Liver (tissue), 9 donors: ENCODE measurements around the gene GPR12. TPM values are rescaled to one million over a fixed set of nuclear protein-coding genes. Genes with fewer than 3 reads are reported as not detected.

Experiments
- DNase-seq: peaks from one replicate; pipeline ENCODE4 v3.0.0-alpha.2; 2017; ENCODE audit warnings: low spot score
- H3K27ac ChIP-seq, 2 donors: one replicate each; pipeline ENCODE4 v1.7.0; 2013; ENCODE audit warnings: inconsistent platforms in 2 of 2, low read length in 2 of 2, control low read depth in 1 of 2, low read depth in 1 of 2, mild to moderate bottlenecking in 1 of 2
- H3K27me3 ChIP-seq, 4 donors: one replicate each; pipeline versions ENCODE4 v1.6.1 to v1.7.0; 2013; ENCODE audit warnings: low read length in 3 of 4, inconsistent platforms in 1 of 4, mild to moderate bottlenecking in 1 of 4, moderate library complexity in 1 of 4; ENCODE audit not compliant: control insufficient read depth in 4 of 4, insufficient read depth in 4 of 4
- H3K36me3 ChIP-seq, 4 donors: one replicate each; pipeline versions ENCODE4 v1.6.1 to v1.7.0; 2013; ENCODE audit warnings: low read length in 3 of 4, mild to moderate bottlenecking in 3 of 4, low read depth in 1 of 4, moderate library complexity in 1 of 4; ENCODE audit not compliant: control insufficient read depth in 4 of 4, insufficient read depth in 3 of 4
- H3K4me1 ChIP-seq, 4 donors: one replicate each; pipeline versions ENCODE4 v1.6.1 to v1.7.0; 2013; ENCODE audit warnings: low read length in 3 of 4, mild to moderate bottlenecking in 3 of 4, moderate library complexity in 1 of 4; ENCODE audit not compliant: control insufficient read depth in 4 of 4, insufficient read depth in 4 of 4
- H3K4me3 ChIP-seq, 3 donors: one replicate each; pipeline versions ENCODE4 v1.6.1 to v1.7.0; 2013; ENCODE audit warnings: low read length in 3 of 3, control low read depth in 1 of 3, low read depth in 1 of 3, mild to moderate bottlenecking in 1 of 3
- H3K9ac ChIP-seq, 2 donors: one replicate each; pipeline ENCODE4 v1.7.0; 2013; ENCODE audit warnings: low read length in 2 of 2, mild to moderate bottlenecking in 2 of 2, moderate library complexity in 2 of 2, control low read depth in 1 of 2, low read depth in 1 of 2
- H3K9me3 ChIP-seq, 4 donors: one replicate each; pipeline versions ENCODE4 v1.6.1 to v1.7.0; 2013; ENCODE audit warnings: low read length in 3 of 4; ENCODE audit not compliant: control insufficient read depth in 4 of 4
- EGR1 ChIP-seq, 2 donors: IDR thresholded peaks; 2 replicates each; pipeline ENCODE4 v1.6.1; 2016 to 2018; ENCODE audit warnings: antibody characterized with exemption in 2 of 2, low read depth in 2 of 2
- FOXA1 ChIP-seq: IDR thresholded peaks from 2 replicates; pipeline ENCODE4 v1.6.1; 2016; ENCODE audit warnings: antibody characterized with exemption
- FOXA2 ChIP-seq: IDR thresholded peaks from 2 replicates; pipeline ENCODE4 v1.6.1; 2016; ENCODE audit warnings: antibody characterized with exemption
- GABPA ChIP-seq, 2 donors: IDR thresholded peaks in 1 of 2; conservative IDR thresholded peaks in 1 of 2; 2 replicates each; pipeline ENCODE4 v1.6.1; 2016; ENCODE audit warnings: antibody characterized with exemption in 2 of 2, mild to moderate bottlenecking in 1 of 2, moderate library complexity in 1 of 2
- HNF4A ChIP-seq, 2 donors: conservative IDR thresholded peaks; 2 replicates each; pipeline ENCODE4 v1.6.1; 2016; ENCODE audit warnings: antibody characterized with exemption in 2 of 2, mild to moderate bottlenecking in 2 of 2
- HNF4G ChIP-seq: IDR thresholded peaks from 2 replicates; pipeline ENCODE4 v1.6.1; 2016; ENCODE audit warnings: antibody characterized with exemption
- JUND ChIP-seq, 2 donors: IDR thresholded peaks; 2 replicates each; pipeline ENCODE4 v1.6.1; 2016; ENCODE audit warnings: antibody characterized with exemption in 2 of 2
- MAX ChIP-seq: IDR thresholded peaks from 2 replicates; pipeline ENCODE4 v1.6.1; 2016; ENCODE audit warnings: antibody characterized with exemption
- NR2F2 ChIP-seq: IDR thresholded peaks from 2 replicates; pipeline ENCODE4 v1.6.1; 2016; ENCODE audit warnings: antibody characterized with exemption
- RAD21 ChIP-seq, 2 donors: IDR thresholded peaks; 2 replicates each; pipeline ENCODE4 v1.6.1; 2016; ENCODE audit warnings: antibody characterized with exemption in 2 of 2, mild to moderate bottlenecking in 2 of 2
- REST ChIP-seq: IDR thresholded peaks from 2 replicates; pipeline ENCODE4 v1.6.1; 2016; ENCODE audit warnings: antibody characterized with exemption, mild to moderate bottlenecking
- SP1 ChIP-seq: IDR thresholded peaks from 2 replicates; pipeline ENCODE4 v1.6.1; 2018; ENCODE audit warnings: antibody characterized with exemption, mild to moderate bottlenecking
- TAF1 ChIP-seq: conservative IDR thresholded peaks from 2 replicates; pipeline ENCODE4 v1.6.1; 2016; ENCODE audit warnings: antibody characterized with exemption, mild to moderate bottlenecking
- YY1 ChIP-seq: IDR thresholded peaks from 2 replicates; pipeline ENCODE4 v1.6.1; 2016; ENCODE audit warnings: antibody characterized with exemption, mild to moderate bottlenecking
- ZBTB33 ChIP-seq: IDR thresholded peaks from 2 replicates; pipeline ENCODE4 v1.6.1; 2016; ENCODE audit warnings: antibody characterized with exemption
- WGBS: extraction: QIAGEN DNeasy Blood & Tissue Kit; methylation state at CpG from one replicate; pipeline ENCODE4 v1.1.7; 2013; 5-methylcytosine and 5-hydroxymethylcytosine counted together
- polyA plus RNA-seq, 2 donors: library from polyadenylated mRNA; stranded (reverse) in 1 of 2; unstranded in 1 of 2; fragments of 200-250 nt in 1 of 2; fragments of >200 nt in 1 of 2; fragmentation: Nextera tagmentation in 1 of 2; extraction: Ambion mirVana in 1 of 2; gene quantifications; one replicate each; pipeline versions ENCODE4 v1.2.1 to v1.2.3, GENCODE V29; 2013 to 2015
- total RNA-seq, 2 donors: library from RNA; depleted of rRNA; stranded (reverse); fragments of >200 nt; gene quantifications; one replicate each; pipeline ENCODE4 v1.2.3, GENCODE V29; 2014
- donor health status: healthy.
- donor health status: healthy.
- donor health status: healthy.
- donor health status: healthy.
- donor health status: healthy.

The GPR12 gene
- total and polyA plus RNA-seq, 4 donors: not detected

- no peak for TF ChIP-seq FOXA2
Measured at GRCh38 chr13:26713341-26713740, 47.2 kb downstream of the GPR12 start (continued).

- Histone ChIP-seq H3K36me3 (no peaks in the 10 kb centered on the region), H3K9ac (no peak overlapping the region), H3K27ac (no peak overlapping the region), H3K27me3 (peaks cover 0 to 3% (median 0%) of the 10 kb centered on the region in 4 donors), H3K9me3 (no peaks in the 10 kb centered on the region), H3K4me3 (no peak overlapping the region), H3K4me1 (no peaks in the 10 kb centered on the region)
- WGBS: 54% methylated on average over 4 of the region's 4 CpGs
- TF ChIP-seq RAD21 (IDR thresholded peaks at IDR 0.05): no peak
- no peak for DNase-seq
Measured at GRCh38 chr13:26711211-26711610, 49.4 kb downstream of the GPR12 start.

GRCh38 chr13:26710166-26710565 is 50.4 kb downstream of the GPR12 start:
- H3K9ac ChIP-seq: no peak overlapping the region
- H3K4me1 ChIP-seq: no peaks in the 10 kb centered on the region
- no peak overlapping the region for H3K27ac ChIP-seq
- TF ChIP-seq FOXA2 (no peak), JUND (IDR thresholded peaks at IDR 0.05) (no peak), RAD21 (IDR thresholded peaks at IDR 0.05) (no peak), HNF4A (conservative IDR thresholded peaks at IDR 0.05) (no peak), TAF1 (no peak), YY1 (no peak), EGR1 (IDR thresholded peaks at IDR 0.05; ENCODE audit: low read depth in 2 of 2) (no peak), HNF4G (no peak)
- H3K9me3 ChIP-seq: no peaks in the 10 kb centered on the region
- peaks cover 0 to 3% (median 0%) of the 10 kb centered on the region in 4 donors for H3K27me3 ChIP-seq
- H3K36me3 ChIP-seq: no peaks in the 10 kb centered on the region
- WGBS: 59% methylated on average over 13 of the region's 13 CpGs
- DNase-seq: no peak
- H3K4me3 ChIP-seq: no peak overlapping the region

- Histone ChIP-seq H3K27ac (no peak overlapping the region), H3K36me3 (no peaks in the 10 kb centered on the region), H3K27me3 (peaks cover 0 to 3% (median 0%) of the 10 kb centered on the region in 4 donors), H3K4me3 (no peak overlapping the region), H3K9ac (no peak overlapping the region), H3K9me3 (no peaks in the 10 kb centered on the region), H3K4me1 (no peaks in the 10 kb centered on the region)
- DNase-seq: no peak
- WGBS: 85% methylated on average over 7 of the region's 7 CpGs
- TF ChIP-seq HNF4A (conservative IDR thresholded peaks at IDR 0.05): no peak
- TF ChIP-seq RAD21 (IDR thresholded peaks at IDR 0.05): no peak
- no peak for TF ChIP-seq JUND (IDR thresholded peaks at IDR 0.05)
- no peak for TF ChIP-seq YY1
- no peak for TF ChIP-seq REST
- TF ChIP-seq EGR1 (IDR thresholded peaks at IDR 0.05; ENCODE audit: low read depth in 2 of 2): no peak
- TF ChIP-seq SP1: no peak
- TF ChIP-seq GABPA (IDR thresholded peaks at IDR 0.05 in 1 of 2, conservative IDR thresholded peaks at IDR 0.05 in 1 of 2): no peak
- TF ChIP-seq NR2F2: no peak
- no peak for TF ChIP-seq FOXA1
- no peak for TF ChIP-seq ZBTB33
- no peak for TF ChIP-seq TAF1
- TF ChIP-seq MAX: no peak
Measured at GRCh38 chr13:26709461-26709860, 51.1 kb downstream of the GPR12 start.
